Measurements from ENCODE around the gene AGPAT4.
"Not testable (repeated sequence)": the region's sequence is repeated elsewhere in the genome, so short reads cannot be mapped to it uniquely, and the experiment has no call there.

AGPAT4 gene

DNA sequence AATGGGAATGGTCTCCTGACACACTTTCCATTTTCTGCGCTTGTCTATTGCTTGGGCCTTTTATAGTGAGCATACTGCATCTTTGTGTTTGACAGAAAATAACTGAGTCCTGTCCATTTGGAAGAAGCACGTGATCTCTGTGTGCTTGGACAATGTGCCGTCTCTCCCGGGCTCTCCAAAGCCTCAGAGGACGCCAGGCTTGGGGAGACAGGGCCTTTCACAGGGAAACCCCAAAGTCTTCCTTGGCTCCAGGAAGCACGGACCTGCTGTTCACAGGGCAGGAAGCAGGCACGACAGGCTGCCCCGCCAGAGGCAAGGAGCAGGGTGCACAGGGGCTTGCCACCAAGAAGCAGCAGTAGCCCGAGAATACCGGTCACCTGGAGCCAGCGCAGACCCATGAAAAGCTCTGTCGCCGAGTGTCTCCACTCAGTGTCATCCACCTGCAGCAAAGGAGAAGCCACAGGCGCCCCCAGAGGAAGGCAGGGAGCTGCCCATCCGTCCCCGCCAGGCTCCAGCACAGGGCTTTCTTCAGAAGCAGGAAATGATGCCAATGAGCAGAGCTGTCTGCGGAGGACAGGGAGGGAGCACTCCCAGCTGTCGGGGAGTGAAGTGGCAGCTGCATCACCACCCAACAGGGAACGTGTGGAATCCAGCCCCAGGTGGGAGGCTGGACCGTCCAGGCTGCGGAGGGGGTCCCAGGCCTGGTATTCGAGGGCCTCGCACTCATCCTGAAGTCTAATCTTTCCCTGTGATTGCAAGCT, 135.1 kb downstream of the AGPAT4 start:
- no peak for DNase-seq (ENCODE audit: low read depth in 2 of 2)

GRCh38 chr6:161137839-161138542, 135.9 kb downstream of the AGPAT4 start:
- DNase-seq (ENCODE audit: low read depth in 2 of 2): no peak

- no peak for DNase-seq (ENCODE audit: low read depth in 2 of 2)
Measured at GRCh38 chr6:161137320-161137719, 136.5 kb downstream of the AGPAT4 start.

DNA sequence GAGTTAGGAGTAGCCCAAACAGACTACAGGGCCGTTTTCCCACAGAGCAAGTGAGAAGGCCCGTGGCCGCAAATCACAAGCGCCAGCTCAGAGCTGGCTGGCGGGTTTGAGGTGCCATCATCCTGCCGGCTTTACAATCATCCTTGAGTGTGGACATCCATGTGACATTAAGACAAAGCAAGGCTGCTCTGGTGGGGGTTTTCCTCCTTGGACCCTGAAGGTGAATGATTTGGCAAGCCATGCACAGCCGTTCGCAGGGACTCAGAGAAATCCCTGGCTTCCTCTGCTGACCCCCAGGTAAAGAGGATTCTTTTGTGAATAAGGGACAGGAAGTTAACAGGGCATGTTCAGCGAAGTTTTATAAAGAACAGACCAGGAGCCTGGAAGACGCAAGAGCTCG, 137.2 kb downstream of the AGPAT4 start:
- DNase-seq (ENCODE audit: low read depth in 2 of 2): no peak

GRCh38 chr6:161135695-161136591, 137.9 kb downstream of the AGPAT4 start:
- no peak for DNase-seq (ENCODE audit: low read depth in 2 of 2)

DNA sequence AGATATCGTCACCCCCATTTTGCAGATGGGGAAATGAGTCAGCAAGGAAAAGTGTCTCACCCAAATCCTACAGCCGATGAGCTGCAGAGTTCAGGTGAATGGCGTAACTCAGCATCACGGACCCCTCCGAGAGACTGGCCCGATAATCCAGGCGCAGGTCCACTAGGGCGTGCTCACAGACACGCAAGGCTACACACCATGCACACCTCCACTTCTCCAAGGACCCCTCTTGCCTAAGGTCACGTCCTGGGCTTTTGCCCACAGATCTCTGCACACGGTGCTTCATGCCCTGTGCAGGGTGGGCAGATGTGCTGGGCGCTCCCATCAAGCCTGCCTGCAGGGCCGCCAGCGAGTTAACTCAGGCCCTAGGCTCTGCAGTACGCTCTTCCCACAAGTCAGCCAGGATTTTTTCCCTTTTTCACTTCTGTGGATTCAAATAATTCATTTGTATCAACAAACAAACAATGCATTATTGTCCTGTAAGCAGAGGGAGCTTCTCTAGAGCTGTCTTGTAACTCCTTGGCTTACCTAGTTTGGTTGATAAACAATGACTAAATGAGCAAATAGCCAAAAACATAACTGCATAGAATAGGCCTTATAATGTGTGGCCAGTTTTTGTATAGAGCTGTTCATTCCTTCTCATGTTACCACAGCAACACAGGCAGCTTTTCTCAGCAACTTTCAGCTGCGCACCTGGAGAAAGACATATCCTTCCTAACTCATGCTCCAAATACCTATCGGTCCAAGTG, 139.1 kb downstream of the AGPAT4 start:
- DNase-seq (ENCODE audit: low read depth in 2 of 2): no peak

DNA sequence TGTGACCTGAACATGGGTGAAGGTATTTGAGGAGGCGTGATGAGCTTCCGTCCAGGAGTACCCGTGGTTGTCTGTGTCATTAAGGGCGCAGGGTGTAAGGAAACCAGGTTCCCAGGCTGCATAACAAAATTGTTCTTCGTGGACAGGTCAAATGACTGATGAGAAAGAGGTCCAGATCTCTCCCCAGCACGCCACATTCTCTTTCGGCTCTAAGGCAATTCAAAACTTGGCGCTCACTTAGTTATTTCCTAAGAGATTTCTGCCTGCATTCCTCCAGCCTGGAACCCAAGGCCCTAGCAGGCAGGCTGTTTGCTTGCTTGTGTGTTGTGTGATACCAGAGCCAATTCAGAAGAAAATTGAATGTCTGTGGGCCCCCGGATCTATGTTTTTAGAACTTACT, 139.9 kb downstream of the AGPAT4 start:
- DNase-seq (ENCODE audit: low read depth in 2 of 2): no peak

- no peak for DNase-seq (ENCODE audit: low read depth in 2 of 2)
Measured at GRCh38 chr6:161132384-161132783, 141.5 kb downstream of the AGPAT4 start.

GRCh38 chr6:161130967-161131766, 142.7 kb downstream of the AGPAT4 start:
- no peak for DNase-seq (ENCODE audit: low read depth in 2 of 2)

- no peak for DNase-seq (ENCODE audit: low read depth in 2 of 2)
Measured at GRCh38 chr6:161130541-161130940, 143.3 kb downstream of the AGPAT4 start.

- no peak for DNase-seq (ENCODE audit: low read depth in 2 of 2)
Measured at GRCh38 chr6:161128680-161129196, 145.1 kb downstream of the AGPAT4 start.

- no peak for DNase-seq (ENCODE audit: low read depth in 2 of 2)
Measured at GRCh38 chr6:161128230-161128629, 145.6 kb downstream of the AGPAT4 start.

DNA sequence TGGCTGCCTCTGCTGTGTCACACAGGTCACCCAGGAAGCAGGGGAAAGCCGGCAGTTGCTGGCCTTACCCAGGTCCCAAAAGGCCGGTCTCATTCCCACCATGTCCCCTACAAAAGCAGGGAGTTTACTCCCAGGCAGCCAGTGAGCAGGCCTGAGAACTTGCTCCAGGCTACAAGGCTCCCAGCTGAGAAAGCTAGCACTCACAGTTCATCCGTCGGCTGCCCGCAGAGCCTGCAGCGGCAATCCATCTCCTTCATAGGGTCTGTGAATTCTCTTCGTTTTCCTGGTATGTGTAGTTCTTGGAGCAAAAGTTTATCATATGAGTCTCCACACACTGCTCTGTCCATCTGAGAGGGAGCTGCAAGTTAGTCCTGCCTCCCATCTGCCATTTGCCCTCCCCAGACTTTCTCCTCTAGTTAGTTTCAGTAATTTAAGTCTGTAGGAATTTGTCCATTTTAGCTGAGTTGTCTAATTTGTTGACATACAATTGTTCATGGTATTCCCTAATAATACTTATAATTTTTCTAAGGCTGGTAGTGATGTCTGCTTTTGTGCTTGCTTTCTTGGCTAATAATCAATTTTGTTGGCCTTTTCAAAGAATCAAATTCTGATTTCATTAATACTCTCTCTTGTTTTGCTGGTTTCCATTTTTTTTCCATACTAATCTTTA, 146.7 kb downstream of the AGPAT4 start:
- DNase-seq (ENCODE audit: low read depth in 2 of 2): no peak

DNA sequence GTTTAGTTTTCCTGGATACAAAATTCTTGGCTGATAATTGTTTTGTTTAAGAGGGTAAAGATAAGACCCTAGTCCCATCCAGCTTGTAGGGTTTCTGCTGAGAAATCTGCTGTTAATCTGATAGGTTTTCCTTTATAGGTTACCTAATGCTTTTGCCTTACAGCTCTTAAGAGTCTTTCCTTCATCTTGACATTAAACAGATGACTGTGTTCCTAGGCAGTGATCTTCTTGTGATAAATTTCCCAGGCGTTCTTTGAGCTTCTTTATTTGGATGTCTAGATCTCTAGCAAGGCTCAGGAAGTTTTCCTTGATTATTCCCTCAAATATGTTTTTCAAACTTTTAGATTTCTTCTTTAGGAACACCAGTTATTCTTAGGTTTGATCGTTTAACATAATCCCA, 148.3 kb downstream of the AGPAT4 start:
- no peak for DNase-seq (ENCODE audit: low read depth in 2 of 2)

- DNase-seq (ENCODE audit: low read depth in 2 of 2): not testable (repeated sequence)
Measured at GRCh38 chr6:161123319-161123718, 150.5 kb downstream of the AGPAT4 start.

DNA sequence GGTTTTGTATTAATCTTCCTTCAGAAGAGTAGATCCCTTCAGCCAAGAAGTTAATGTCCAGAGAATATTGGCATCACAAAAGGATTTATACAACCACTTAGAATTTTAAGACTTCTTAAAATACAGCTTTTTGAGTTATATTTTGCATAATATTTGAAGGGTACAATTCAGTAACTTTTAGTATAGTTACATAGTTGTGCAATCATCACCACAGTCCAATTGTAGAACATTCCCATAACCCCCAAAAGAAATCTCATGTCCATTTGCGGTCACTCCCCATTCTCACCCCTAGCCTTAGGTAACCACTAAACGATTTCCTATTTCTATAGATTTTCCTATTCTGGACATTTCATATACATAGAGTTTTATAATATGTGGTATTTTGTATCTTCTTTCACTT, 155.9 kb downstream of the AGPAT4 start:
- no peak for DNase-seq (ENCODE audit: low read depth in 2 of 2)

DNA sequence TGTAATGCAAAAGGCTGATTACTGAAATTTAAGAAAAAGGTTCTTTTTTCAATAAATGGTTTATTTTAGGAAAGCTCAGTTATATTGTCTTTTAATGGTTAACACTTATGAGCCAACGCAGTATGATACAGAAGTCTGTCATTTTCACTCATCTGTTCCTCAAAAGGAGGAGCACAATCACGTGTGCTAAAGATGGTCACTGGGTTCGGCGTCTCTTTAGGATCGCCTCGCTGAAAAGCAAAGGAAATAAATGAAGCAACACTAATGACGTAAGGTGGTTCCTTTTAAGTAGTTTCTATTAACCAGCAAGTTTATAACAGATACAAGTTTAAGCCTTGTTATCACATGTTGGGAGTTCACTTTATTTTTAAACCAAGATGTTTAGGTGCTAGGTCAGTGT, 156.6 kb downstream of the AGPAT4 start:
- no peak for DNase-seq (ENCODE audit: low read depth in 2 of 2)

- DNase-seq (ENCODE audit: low read depth in 2 of 2): no peak
Measured at GRCh38 chr6:161116554-161116953, 157.3 kb downstream of the AGPAT4 start.

DNA sequence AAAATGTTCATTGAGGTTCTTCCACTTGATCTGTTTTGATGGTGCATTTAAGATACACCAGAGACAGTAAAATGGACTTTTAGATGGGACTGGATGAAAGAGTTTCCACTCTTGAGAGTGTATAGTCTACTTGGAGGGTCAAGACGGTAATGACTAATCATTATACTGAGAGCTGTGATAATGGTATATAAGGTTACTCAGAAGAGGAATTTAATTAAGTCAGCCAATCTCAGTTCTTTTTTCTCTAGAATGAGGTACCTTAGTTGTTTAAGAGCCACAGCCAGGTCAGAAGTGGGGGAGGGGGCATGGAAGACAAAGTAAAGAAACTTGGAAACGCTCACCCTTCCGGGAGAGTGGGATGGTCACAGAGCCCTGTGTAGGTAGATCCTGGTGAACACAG, 158.4 kb downstream of the AGPAT4 start:
- DNase-seq (ENCODE audit: low read depth in 2 of 2): no peak

- no peak for DNase-seq (ENCODE audit: low read depth in 2 of 2)
Measured at GRCh38 chr6:161111261-161111660, 162.6 kb downstream of the AGPAT4 start.
